Uterus (tissue), 2 donors: Measurements from ENCODE around the gene TBC1D1.

Source experiments
- CTCF ChIP-seq, 4 experiments: fragments of 200-600 bp in 2 of 4; fragments of 450-650 bp in 2 of 4; sonication (generic) in 2 of 4; IDR thresholded peaks; one replicate each; pipeline ENCODE4 v1.5.1; 2016 to 2019; ENCODE audit warnings: antibody characterized with exemption in 4 of 4, mild to moderate bottlenecking in 2 of 4, moderate library complexity in 1 of 4
- POLR2A ChIP-seq, 2 donors: fragments of 450-650 bp; IDR thresholded peaks; one replicate each; pipeline ENCODE4 v1.6.1; 2016; ENCODE audit warnings: antibody characterized with exemption in 2 of 2, mild to moderate bottlenecking in 1 of 2, moderate library complexity in 1 of 2

DNA sequence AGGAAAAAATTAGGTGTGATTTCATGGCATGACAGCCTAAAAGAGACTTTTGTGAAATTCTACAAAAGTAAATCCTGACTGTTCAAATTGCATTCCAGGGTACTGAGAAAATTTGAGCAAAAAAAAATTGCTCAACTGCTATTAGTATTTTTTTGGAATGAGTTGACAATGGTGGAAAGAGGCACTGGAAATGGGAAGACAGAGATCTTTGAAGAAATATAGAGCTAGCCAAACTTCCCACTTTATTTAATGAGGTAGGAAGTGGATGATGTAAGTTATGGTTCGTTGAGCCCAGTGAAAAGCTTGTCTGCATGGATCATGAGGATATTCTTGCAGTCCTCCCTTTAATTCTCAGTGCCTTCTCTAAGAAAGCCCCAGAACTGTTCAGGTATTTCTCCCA, 253.1 kb downstream of the TBC1D1 start:
- TF ChIP-seq CTCF (IDR thresholded peaks at IDR 0.05) (no peak), POLR2A (IDR thresholded peaks at IDR 0.05) (no peak)
